Renal cortical epithelial cell (primary cell): ENCODE measurements around the gene GAS2L2. TPM values are rescaled to one million over a fixed set of nuclear protein-coding genes. Genes with fewer than 3 reads are reported as not detected.
"Not testable (repeated sequence)": the region's sequence is repeated elsewhere in the genome, so short reads cannot be mapped to it uniquely, and the experiment has no call there.

ENCODE experiments used
- DNase-seq: peaks from one replicate; pipeline ENCODE4 v3.0.0-alpha.2; 2011; ENCODE audit warnings: low read depth
- total RNA-seq: library from RNA; depleted of rRNA; stranded (reverse); fragments of >200 nt; gene quantifications from 2 replicates; pipeline ENCODE4 v1.2.3, GENCODE V29; 2014

The GAS2L2 gene
- total RNA-seq, 1 donor from 2014 or later: 0.05 TPM

- DNase-seq: no peak
These were observed 20.8 kb upstream of the GAS2L2 start for GRCh38 chr17:35773679-35774425.

- no peak for DNase-seq
These were observed 20.1 kb upstream of the GAS2L2 start for GRCh38 chr17:35773129-35773528.

GRCh38 chr17:35769895-35770486 lies 17.0 kb upstream of the GAS2L2 start:
- DNase-seq: no peak

GRCh38 chr17:35768797-35769196 lies 15.8 kb upstream of the GAS2L2 start:
- no peak for DNase-seq

GRCh38 chr17:35766903-35767510 lies 14.0 kb upstream of the GAS2L2 start:
- DNase-seq: peak; percentile 35

GRCh38 chr17:35766489-35766877 lies 13.4 kb upstream of the GAS2L2 start:
- DNase-seq: no peak

GRCh38 chr17:35765756-35766488 lies 12.9 kb upstream of the GAS2L2 start:
- no peak for DNase-seq

- no peak for DNase-seq
These were observed 12.2 kb upstream of the GAS2L2 start for GRCh38 chr17:35765086-35765710.

- DNase-seq: peak; percentile 61
These were observed 11.3 kb upstream of the GAS2L2 start for GRCh38 chr17:35764123-35764991.

GRCh38 chr17:35763767-35764122 lies 10.7 kb upstream of the GAS2L2 start:
- no peak for DNase-seq

- peak; percentile 18 for DNase-seq
These were observed 8.6 kb upstream of the GAS2L2 start for GRCh38 chr17:35761601-35762000.

- no peak for DNase-seq
These were observed 7.5 kb upstream of the GAS2L2 start, which contains the start of gene C17orf50 for GRCh38 chr17:35760587-35760986. Gene C17orf50 (plus strand): TSS chr17:35760887. CDS start chr17:35760942, 55 bp downstream.

- DNase-seq: no peak
These were observed 4.2 kb upstream of the GAS2L2 start for GRCh38 chr17:35757243-35757642.

GRCh38 chr17:35752471-35752870 lies 568 bp downstream of the GAS2L2 start:
- DNase-seq: no peak

- DNase-seq: not testable (repeated sequence)
These were observed 1.5 kb downstream of the GAS2L2 start for GRCh38 chr17:35751541-35751940.

- DNase-seq: no peak
These were observed 2.3 kb downstream of the GAS2L2 start for GRCh38 chr17:35750526-35751395.

GRCh38 chr17:35749560-35750412 lies 3.3 kb downstream of the GAS2L2 start:
- DNase-seq: no peak

GRCh38 chr17:35748979-35749378 lies 4.1 kb downstream of the GAS2L2 start:
- DNase-seq: no peak

- peak; percentile 61 for DNase-seq
These were observed 4.6 kb downstream of the GAS2L2 start for GRCh38 chr17:35748341-35748841.
